Stimulated activated CD8-positive, alpha-beta memory T cell treated with anti-CD3 and anti-CD28 coated beads, Interleukin-4, amount 100 ng/mL, for 48 hours (primary cell): ENCODE data around the gene CPEB1.

ENCODE experiments used
- DNase-seq: peaks from one replicate; pipeline ENCODE4 v3.0.0-alpha.2; 2020

The CPEB1 gene

GRCh38 chr15:82585072-82585471 lies 62.1 kb downstream of the CPEB1 start:
- DNase-seq: no peak

- DNase-seq: no peak
Observed at GRCh38 chr15:82580713-82581112, 66.5 kb downstream of the CPEB1 start.

GRCh38 chr15:82575335-82575734 lies 71.8 kb downstream of the CPEB1 start:
- DNase-seq: no peak

GRCh38 chr15:82572986-82573385 lies 74.2 kb downstream of the CPEB1 start:
- no peak for DNase-seq

- no peak for DNase-seq
Observed at GRCh38 chr15:82572311-82572710, 74.9 kb downstream of the CPEB1 start.

- no peak for DNase-seq
Observed at GRCh38 chr15:82571722-82572222, 75.4 kb downstream of the CPEB1 start.

GRCh38 chr15:82570721-82571508 lies 76.2 kb downstream of the CPEB1 start:
- DNase-seq: no peak

- no peak for DNase-seq
Observed at GRCh38 chr15:82569834-82570233, 77.3 kb downstream of the CPEB1 start.

- no peak for DNase-seq
Observed at GRCh38 chr15:82568986-82569385, 78.2 kb downstream of the CPEB1 start.

- no peak for DNase-seq
Observed at GRCh38 chr15:82567661-82568060, 79.5 kb downstream of the CPEB1 start.

GRCh38 chr15:82566690-82567089 lies 80.5 kb downstream of the CPEB1 start:
- no peak for DNase-seq

GRCh38 chr15:82558502-82558901 lies 88.7 kb downstream of the CPEB1 start:
- DNase-seq: no peak

GRCh38 chr15:82556315-82557035 lies 90.7 kb downstream of the CPEB1 start:
- no peak for DNase-seq

GRCh38 chr15:82554849-82555248 lies 92.3 kb downstream of the CPEB1 start:
- no peak for DNase-seq

- DNase-seq: no peak
Observed at GRCh38 chr15:82554351-82554750, 92.8 kb downstream of the CPEB1 start.

GRCh38 chr15:82553846-82554245 lies 93.3 kb downstream of the CPEB1 start:
- DNase-seq: no peak

GRCh38 chr15:82552861-82553260 lies 94.3 kb downstream of the CPEB1 start:
- no peak for DNase-seq

GRCh38 chr15:82551646-82552247 lies 95.4 kb downstream of the CPEB1 start:
- DNase-seq: no peak

- no peak for DNase-seq
Observed at GRCh38 chr15:82549199-82549665, 97.9 kb downstream of the CPEB1 start.

GRCh38 chr15:82548700-82549099 lies 98.5 kb downstream of the CPEB1 start:
- peak; percentile 49 for DNase-seq

GRCh38 chr15:82545478-82545877 lies 101.7 kb downstream of the CPEB1 start:
- DNase-seq: no peak

GRCh38 chr15:82545002-82545401 lies 102.2 kb downstream of the CPEB1 start:
- no peak for DNase-seq

GRCh38 chr15:82544431-82544830 lies 102.7 kb downstream of the CPEB1 start:
- no peak for DNase-seq

- no peak for DNase-seq
Observed at GRCh38 chr15:82543160-82543559, 104.0 kb downstream of the CPEB1 start.
